ENCODE measurements around the gene MAEL.
"Not testable (repeated sequence)": the region's sequence is repeated elsewhere in the genome, so short reads cannot be mapped to it uniquely, and the experiment has no call there.

Gene MAEL

GRCh38 chr1:167013108-167013929, 24.2 kb downstream of the MAEL start:
- H3K4me1 ChIP-seq (ENCODE audit: insufficient read depth, low read length, severe bottlenecking), result no peaks in the 10 kb centered on the region
- H4K20me1 ChIP-seq (ENCODE audit: insufficient read depth, low read length), result no peaks in the 10 kb centered on the region
- no peaks in the 10 kb centered on the region for H3K9me3 ChIP-seq (ENCODE audit: low read length)
- H3K4me2 ChIP-seq (ENCODE audit: low read length), result no peak overlapping the region
- no peaks in the 10 kb centered on the region for H3K79me2 ChIP-seq (ENCODE audit: insufficient read depth, low read length)
- no peaks in the 10 kb centered on the region for H3F3A ChIP-seq (ENCODE audit: insufficient read depth, low read length)
- no peaks in the 10 kb centered on the region for H3K9me2 ChIP-seq (ENCODE audit: low read depth, low read length)
- no peak overlapping the region for H3K9ac ChIP-seq (ENCODE audit: low read length)
- no peaks in the 10 kb centered on the region for H3K36me3 ChIP-seq (ENCODE audit: insufficient read depth, low read length)
- H3K4me3 ChIP-seq (ENCODE audit: low read depth, low read length, poor library complexity, severe bottlenecking), result no peak overlapping the region
- no peak overlapping the region for H2AFZ ChIP-seq (ENCODE audit: low read length)
- no peak overlapping the region for H3K27ac ChIP-seq (ENCODE audit: low read depth, low read length, poor library complexity, severe bottlenecking)
- no peaks in the 10 kb centered on the region; the same call in 1 of the 2 replicates for H3K27me3 ChIP-seq (ENCODE audit: insufficient read depth, low read length)
- TF ChIP-seq EZH2 (IDR thresholded peaks at IDR 0.05; ENCODE audit: borderline replicate concordance, low read length), result no peak
- TF ChIP-seq CTCF (IDR thresholded peaks at IDR 0.05; ENCODE audit: low read length), result no peak

DNA sequence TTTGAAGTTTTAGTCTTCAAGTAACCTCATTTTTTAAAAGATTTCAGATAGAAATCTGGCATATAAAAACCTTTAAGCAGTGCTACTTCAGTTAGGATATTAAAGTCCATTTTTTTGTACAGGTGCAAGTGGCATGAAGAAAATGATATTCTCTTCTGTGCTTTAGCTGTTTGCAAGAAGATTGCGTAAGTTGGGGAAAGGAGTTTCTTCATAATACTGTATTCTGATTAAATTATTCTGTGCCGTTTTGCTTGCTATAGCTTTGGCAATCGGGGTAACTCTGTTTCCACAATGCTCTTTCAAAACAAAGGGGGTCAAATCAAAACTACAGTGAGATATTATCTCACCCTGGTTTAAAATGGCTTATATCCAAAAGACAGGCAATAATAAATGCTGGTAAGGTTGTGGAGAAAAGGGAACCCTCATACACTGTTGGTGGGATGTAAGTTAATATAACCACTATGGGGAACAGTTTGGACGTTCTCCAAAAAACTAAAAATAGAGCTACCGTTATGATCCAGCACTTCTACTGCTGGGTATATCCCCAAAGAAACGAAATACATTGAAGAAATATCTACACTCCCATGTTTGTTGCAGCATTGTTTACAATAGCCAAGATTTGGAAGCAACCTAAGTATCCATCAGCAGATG, 27.1 kb downstream of the MAEL start:
- H2AFZ ChIP-seq (ENCODE audit: low read length), result no peak overlapping the region
- H3K79me2 ChIP-seq (ENCODE audit: insufficient read depth, low read length), result no peaks in the 10 kb centered on the region
- H3K9me3 ChIP-seq (ENCODE audit: low read length), result no peaks in the 10 kb centered on the region
- no peaks in the 10 kb centered on the region for H4K20me1 ChIP-seq (ENCODE audit: insufficient read depth, low read length)
- H3K4me2 ChIP-seq (ENCODE audit: low read length), result no peak overlapping the region
- H3K27me3 ChIP-seq (ENCODE audit: insufficient read depth, low read length), result no peaks in the 10 kb centered on the region; the same call in 1 of the 2 replicates
- no peak overlapping the region for H3K27ac ChIP-seq (ENCODE audit: low read depth, low read length, poor library complexity, severe bottlenecking)
- H3K9ac ChIP-seq (ENCODE audit: low read length), result no peak overlapping the region
- no peak for TF ChIP-seq CTCF (IDR thresholded peaks at IDR 0.05; ENCODE audit: low read length)
- no peak for TF ChIP-seq EZH2 (IDR thresholded peaks at IDR 0.05; ENCODE audit: borderline replicate concordance, low read length)
- H3K4me1 ChIP-seq (ENCODE audit: insufficient read depth, low read length, severe bottlenecking), result no peaks in the 10 kb centered on the region
- no peaks in the 10 kb centered on the region for H3F3A ChIP-seq (ENCODE audit: insufficient read depth, low read length)
- H3K9me2 ChIP-seq (ENCODE audit: low read depth, low read length), result no peaks in the 10 kb centered on the region
- H3K36me3 ChIP-seq (ENCODE audit: insufficient read depth, low read length), result no peaks in the 10 kb centered on the region
- no peak overlapping the region for H3K4me3 ChIP-seq (ENCODE audit: low read depth, low read length, poor library complexity, severe bottlenecking)

GRCh38 chr1:167022384-167022783, 33.3 kb downstream of the MAEL start:
- Histone ChIP-seq H3K27ac (ENCODE audit: low read depth, low read length, poor library complexity, severe bottlenecking) (no peak overlapping the region), H3F3A (ENCODE audit: insufficient read depth, low read length) (no peaks in the 10 kb centered on the region), H3K36me3 (ENCODE audit: insufficient read depth, low read length) (no peaks in the 10 kb centered on the region), H3K79me2 (ENCODE audit: insufficient read depth, low read length) (no peaks in the 10 kb centered on the region), H2AFZ (ENCODE audit: low read length) (no peak overlapping the region), H3K9me3 (ENCODE audit: low read length) (no peaks in the 10 kb centered on the region), H3K4me1 (ENCODE audit: insufficient read depth, low read length, severe bottlenecking) (no peaks in the 10 kb centered on the region), H3K4me2 (ENCODE audit: low read length) (no peak overlapping the region), H4K20me1 (ENCODE audit: insufficient read depth, low read length) (no peaks in the 10 kb centered on the region), H3K9me2 (ENCODE audit: low read depth, low read length) (no peaks in the 10 kb centered on the region), H3K4me3 (ENCODE audit: low read depth, low read length, poor library complexity, severe bottlenecking) (no peak overlapping the region), H3K9ac (ENCODE audit: low read length) (no peak overlapping the region), H3K27me3 (ENCODE audit: insufficient read depth, low read length) (no peaks in the 10 kb centered on the region)
- TF ChIP-seq EZH2 (IDR thresholded peaks at IDR 0.05; ENCODE audit: borderline replicate concordance, low read length) (no peak), CTCF (IDR thresholded peaks at IDR 0.05; ENCODE audit: low read length) (no peak)

GRCh38 chr1:167029553-167029952, 40.5 kb downstream of the MAEL start:
- not testable (repeated sequence) for H2AFZ ChIP-seq (ENCODE audit: low read length); H3K4me2 ChIP-seq (ENCODE audit: low read length); H3K79me2 ChIP-seq (ENCODE audit: insufficient read depth, low read length); H4K20me1 ChIP-seq (ENCODE audit: insufficient read depth, low read length); H3K27me3 ChIP-seq (ENCODE audit: insufficient read depth, low read length); H3K27ac ChIP-seq (ENCODE audit: low read depth, low read length, poor library complexity, severe bottlenecking); H3F3A ChIP-seq (ENCODE audit: insufficient read depth, low read length); H3K9ac ChIP-seq (ENCODE audit: low read length); H3K9me3 ChIP-seq (ENCODE audit: low read length); H3K4me3 ChIP-seq (ENCODE audit: low read depth, low read length, poor library complexity, severe bottlenecking); H3K36me3 ChIP-seq (ENCODE audit: insufficient read depth, low read length); H3K9me2 ChIP-seq (ENCODE audit: low read depth, low read length); H3K4me1 ChIP-seq (ENCODE audit: insufficient read depth, low read length, severe bottlenecking)

Data from OCI-LY1 (cell line).